Measurements from ENCODE around the gene ELMO1.

DNA sequence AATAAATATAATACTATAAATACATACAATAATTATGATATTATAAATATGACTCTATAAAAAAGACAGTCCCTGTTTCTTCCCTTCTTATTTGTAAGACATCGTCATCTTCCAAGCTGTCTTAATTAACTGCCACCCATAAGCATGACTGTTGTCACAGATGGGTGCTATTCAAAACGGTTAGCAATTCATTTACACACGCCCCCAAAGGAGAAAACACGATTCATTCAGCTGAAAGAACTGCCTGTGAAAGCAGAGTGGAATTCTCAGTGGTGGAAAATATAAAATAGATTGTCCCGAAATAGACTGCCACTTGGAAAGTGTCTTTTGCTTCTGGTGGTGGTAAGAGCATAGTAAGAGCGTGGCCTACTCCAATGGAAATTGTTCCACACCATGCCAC is 48.9 kb upstream of the ELMO1 start:
- TF ChIP-seq, protein P1, sequence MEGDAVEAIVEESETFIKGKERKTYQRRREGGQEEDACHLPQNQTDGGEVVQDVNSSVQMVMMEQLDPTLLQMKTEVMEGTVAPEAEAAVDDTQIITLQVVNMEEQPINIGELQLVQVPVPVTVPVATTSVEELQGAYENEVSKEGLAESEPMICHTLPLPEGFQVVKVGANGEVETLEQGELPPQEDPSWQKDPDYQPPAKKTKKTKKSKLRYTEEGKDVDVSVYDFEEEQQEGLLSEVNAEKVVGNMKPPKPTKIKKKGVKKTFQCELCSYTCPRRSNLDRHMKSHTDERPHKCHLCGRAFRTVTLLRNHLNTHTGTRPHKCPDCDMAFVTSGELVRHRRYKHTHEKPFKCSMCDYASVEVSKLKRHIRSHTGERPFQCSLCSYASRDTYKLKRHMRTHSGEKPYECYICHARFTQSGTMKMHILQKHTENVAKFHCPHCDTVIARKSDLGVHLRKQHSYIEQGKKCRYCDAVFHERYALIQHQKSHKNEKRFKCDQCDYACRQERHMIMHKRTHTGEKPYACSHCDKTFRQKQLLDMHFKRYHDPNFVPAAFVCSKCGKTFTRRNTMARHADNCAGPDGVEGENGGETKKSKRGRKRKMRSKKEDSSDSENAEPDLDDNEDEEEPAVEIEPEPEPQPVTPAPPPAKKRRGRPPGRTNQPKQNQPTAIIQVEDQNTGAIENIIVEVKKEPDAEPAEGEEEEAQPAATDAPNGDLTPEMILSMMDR (IDR thresholded peaks at IDR 0.05) = no peak
- no peak for TF ChIP-seq POLR2A (IDR thresholded peaks at IDR 0.05)

Data from lower leg skin (tissue), 3 donors.